ENCODE results near the gene TIMELESS.

DNA sequence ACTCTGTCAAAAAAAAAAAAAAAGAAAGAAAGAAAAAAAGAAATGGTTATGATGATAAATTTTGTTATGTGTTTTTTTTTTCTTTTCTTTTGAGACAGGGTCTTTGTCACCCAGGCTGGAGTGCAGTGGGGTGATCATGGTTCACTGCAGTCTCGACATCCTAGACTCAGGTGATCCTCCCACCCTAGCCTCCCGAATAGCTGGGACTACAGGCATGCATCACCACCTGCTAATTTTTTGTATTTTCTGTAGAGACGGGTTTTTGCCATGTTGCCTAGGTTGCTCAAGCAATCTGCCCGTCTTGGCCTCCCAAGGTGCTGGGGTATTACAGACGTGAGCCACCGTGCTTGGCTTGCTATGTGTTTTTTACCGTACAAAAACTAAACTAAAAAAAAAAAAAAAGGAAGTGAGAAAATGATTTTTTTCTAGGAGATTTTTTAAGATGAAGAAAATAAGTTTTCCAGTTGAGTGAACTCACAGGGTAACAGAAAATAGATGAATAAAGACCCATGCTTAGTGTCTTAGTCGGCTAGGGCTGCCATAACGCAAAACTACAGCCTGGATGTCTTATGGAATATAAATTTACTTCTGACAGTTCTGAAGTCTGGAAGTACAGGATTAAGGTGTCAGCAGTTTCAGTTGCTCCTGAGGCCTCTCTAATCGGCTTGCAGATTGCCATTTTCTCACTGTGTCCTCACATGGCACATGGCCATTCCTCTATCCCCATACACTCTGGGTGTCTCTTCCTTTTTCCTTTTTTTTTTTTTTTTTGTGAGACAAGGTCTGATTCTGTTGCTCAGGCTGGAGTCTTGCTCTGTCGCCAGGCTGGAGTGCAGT, 73.4 kb downstream of the TIMELESS start:
- TF ChIP-seq, protein P1, sequence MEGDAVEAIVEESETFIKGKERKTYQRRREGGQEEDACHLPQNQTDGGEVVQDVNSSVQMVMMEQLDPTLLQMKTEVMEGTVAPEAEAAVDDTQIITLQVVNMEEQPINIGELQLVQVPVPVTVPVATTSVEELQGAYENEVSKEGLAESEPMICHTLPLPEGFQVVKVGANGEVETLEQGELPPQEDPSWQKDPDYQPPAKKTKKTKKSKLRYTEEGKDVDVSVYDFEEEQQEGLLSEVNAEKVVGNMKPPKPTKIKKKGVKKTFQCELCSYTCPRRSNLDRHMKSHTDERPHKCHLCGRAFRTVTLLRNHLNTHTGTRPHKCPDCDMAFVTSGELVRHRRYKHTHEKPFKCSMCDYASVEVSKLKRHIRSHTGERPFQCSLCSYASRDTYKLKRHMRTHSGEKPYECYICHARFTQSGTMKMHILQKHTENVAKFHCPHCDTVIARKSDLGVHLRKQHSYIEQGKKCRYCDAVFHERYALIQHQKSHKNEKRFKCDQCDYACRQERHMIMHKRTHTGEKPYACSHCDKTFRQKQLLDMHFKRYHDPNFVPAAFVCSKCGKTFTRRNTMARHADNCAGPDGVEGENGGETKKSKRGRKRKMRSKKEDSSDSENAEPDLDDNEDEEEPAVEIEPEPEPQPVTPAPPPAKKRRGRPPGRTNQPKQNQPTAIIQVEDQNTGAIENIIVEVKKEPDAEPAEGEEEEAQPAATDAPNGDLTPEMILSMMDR (IDR thresholded peaks at IDR 0.05; ENCODE audit: low read depth, low read length, missing input control): no peak
- no peak for TF ChIP-seq TAF1 (conservative IDR thresholded peaks at IDR 0.05)
- TF ChIP-seq, protein P2, sequence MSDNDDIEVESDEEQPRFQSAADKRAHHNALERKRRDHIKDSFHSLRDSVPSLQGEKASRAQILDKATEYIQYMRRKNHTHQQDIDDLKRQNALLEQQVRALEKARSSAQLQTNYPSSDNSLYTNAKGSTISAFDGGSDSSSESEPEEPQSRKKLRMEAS (IDR thresholded peaks at IDR 0.05): no peak
- no peak for TF ChIP-seq GABPA (IDR thresholded peaks at IDR 0.05 in 1 of 2, conservative IDR thresholded peaks at IDR 0.05 in 1 of 2)
- no peak for TF ChIP-seq JUND (IDR thresholded peaks at IDR 0.05)
- no peak for TF ChIP-seq HNF4A (conservative IDR thresholded peaks at IDR 0.05)
- TF ChIP-seq, protein P3, sequence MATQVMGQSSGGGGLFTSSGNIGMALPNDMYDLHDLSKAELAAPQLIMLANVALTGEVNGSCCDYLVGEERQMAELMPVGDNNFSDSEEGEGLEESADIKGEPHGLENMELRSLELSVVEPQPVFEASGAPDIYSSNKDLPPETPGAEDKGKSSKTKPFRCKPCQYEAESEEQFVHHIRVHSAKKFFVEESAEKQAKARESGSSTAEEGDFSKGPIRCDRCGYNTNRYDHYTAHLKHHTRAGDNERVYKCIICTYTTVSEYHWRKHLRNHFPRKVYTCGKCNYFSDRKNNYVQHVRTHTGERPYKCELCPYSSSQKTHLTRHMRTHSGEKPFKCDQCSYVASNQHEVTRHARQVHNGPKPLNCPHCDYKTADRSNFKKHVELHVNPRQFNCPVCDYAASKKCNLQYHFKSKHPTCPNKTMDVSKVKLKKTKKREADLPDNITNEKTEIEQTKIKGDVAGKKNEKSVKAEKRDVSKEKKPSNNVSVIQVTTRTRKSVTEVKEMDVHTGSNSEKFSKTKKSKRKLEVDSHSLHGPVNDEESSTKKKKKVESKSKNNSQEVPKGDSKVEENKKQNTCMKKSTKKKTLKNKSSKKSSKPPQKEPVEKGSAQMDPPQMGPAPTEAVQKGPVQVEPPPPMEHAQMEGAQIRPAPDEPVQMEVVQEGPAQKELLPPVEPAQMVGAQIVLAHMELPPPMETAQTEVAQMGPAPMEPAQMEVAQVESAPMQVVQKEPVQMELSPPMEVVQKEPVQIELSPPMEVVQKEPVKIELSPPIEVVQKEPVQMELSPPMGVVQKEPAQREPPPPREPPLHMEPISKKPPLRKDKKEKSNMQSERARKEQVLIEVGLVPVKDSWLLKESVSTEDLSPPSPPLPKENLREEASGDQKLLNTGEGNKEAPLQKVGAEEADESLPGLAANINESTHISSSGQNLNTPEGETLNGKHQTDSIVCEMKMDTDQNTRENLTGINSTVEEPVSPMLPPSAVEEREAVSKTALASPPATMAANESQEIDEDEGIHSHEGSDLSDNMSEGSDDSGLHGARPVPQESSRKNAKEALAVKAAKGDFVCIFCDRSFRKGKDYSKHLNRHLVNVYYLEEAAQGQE (IDR thresholded peaks at IDR 0.05): no peak
- no peak for TF ChIP-seq YY1 (IDR thresholded peaks at IDR 0.05)
- no peak for TF ChIP-seq RXRA (IDR thresholded peaks at IDR 0.05)

All from liver (tissue), 3 donors.